NCI-H2227 treated with DMSO at 0.1 percent for 48 hours (cell line): ENCODE data around the gene RAP2C.
"Not testable (repeated sequence)": the region's sequence is repeated elsewhere in the genome, so short reads cannot be mapped to it uniquely, and the experiment has no call there.

ENCODE experiments used
- DNase-seq: peaks from one replicate; lab custom pipeline; 2025; lab: John Stamatoyannopoulos, UW

Gene RAP2C

DNA sequence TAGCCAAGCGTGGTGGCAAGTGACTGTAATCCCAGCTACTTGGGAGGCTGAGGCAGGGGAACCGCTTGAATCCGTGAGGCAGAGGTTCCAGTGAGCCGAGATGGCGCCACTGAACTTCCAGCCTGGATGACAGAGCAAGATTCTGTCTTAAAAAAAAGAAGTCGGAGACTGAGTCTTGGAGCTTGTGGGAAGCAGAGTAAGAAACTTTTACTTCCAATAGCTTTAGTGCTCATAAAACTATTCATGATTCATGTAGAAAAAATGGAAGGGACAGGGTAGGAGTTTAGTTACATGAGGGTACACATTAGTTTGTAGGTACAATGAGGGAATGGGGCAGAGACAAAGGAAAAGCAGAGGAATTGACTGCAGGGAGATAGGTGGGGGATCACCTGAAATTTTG is 19.3 kb downstream of the RAP2C start:
- DNase-seq = no peak

- DNase-seq = no peak
Observed at GRCh38 chrX:132193872-132194574, 25.2 kb downstream of the RAP2C start.

GRCh38 chrX:132191938-132192337 is 27.3 kb downstream of the RAP2C start:
- DNase-seq = no peak

DNA sequence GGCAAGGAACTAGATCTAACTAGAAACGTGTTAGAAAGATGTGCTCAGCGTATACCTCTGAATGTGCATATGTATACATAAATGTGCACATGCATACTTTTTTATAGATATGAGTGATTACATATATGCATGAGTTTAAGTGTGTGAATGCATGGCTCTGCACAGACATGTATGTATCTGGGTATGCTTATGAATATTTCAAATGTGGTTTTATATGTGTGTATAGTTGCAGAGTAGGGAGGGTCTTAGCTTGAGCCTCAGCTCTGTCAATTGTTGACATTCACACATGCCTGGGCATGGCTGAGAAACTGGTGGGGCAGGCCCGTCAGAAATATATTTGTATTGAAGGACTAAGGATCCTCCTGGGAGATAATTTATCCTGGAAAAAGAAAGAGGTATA is 31.1 kb downstream of the RAP2C start:
- no peak for DNase-seq

GRCh38 chrX:132187451-132187850 is 31.8 kb downstream of the RAP2C start:
- DNase-seq = no peak

- no peak for DNase-seq
Observed at GRCh38 chrX:132184871-132185270, 34.4 kb downstream of the RAP2C start.

GRCh38 chrX:132181364-132181763 is 37.9 kb downstream of the RAP2C start:
- DNase-seq = no peak

GRCh38 chrX:132180929-132181328 is 38.3 kb downstream of the RAP2C start:
- DNase-seq = no peak

DNA sequence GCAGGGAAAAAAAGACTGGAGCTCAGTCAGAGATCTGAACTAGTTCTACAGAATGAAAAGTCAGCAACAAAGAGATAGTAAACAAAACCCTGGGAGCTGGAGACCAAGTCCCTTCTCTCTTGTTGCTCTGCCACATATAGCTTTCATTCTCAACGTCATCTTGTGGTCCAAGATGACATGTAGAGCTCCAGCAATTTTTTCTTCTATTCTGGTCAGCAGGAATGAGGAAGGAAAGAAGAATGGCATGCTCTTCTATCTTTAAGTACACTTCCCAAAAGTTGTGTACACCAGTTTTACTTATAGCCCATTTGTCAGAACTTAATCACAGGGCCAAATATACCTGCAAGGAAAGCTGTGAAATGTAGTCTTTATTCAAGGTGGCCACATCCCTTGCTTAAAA is 45.6 kb downstream of the RAP2C start:
- DNase-seq = no peak

- DNase-seq = no peak
Observed at GRCh38 chrX:132171881-132172280, 47.4 kb downstream of the RAP2C start.

DNA sequence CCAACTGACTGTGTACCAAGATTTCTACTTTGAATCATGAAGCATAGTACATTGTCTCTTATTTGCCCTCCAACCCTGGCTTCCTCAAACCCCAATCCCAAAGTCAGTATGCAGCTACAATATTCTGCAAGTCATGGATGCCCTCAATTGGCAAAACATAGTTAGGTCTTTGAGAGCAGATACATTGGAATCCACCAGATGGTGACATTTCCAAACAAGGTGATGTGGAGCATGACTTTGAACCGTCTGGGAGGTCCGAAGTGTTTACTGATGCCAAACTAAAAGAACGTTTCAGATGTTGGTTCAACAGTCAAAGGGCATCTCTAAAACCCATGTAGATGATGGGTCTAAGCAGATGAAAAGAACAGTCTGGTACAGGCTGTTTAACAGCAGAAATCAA is 47.8 kb downstream of the RAP2C start:
- no peak for DNase-seq

DNA sequence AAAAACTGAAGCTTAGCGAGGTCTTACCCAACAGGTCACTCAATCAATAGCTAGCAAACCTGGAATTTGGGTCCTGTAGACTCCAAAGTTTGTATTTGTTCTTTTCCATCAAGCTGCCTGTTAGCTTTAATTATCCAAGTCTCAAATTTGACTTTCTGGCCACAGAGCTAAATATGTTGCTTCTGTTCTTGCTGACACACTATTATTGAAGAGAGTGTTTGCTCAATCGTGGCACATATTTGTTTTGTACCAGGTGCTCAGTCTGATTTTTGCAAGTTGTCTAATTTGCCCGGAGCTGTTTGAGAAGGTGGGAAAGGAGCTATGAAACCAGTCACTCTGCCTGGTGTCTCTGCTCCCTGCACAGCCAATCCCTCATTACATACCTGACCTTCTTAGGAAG is 49.7 kb downstream of the RAP2C start:
- DNase-seq = no peak

GRCh38 chrX:132165651-132166050 is 53.6 kb downstream of the RAP2C start:
- no peak for DNase-seq

- no peak for DNase-seq
Observed at GRCh38 chrX:132165005-132165404, 54.2 kb downstream of the RAP2C start.

GRCh38 chrX:132163094-132163493 is 56.2 kb downstream of the RAP2C start:
- not testable (repeated sequence) for DNase-seq

DNA sequence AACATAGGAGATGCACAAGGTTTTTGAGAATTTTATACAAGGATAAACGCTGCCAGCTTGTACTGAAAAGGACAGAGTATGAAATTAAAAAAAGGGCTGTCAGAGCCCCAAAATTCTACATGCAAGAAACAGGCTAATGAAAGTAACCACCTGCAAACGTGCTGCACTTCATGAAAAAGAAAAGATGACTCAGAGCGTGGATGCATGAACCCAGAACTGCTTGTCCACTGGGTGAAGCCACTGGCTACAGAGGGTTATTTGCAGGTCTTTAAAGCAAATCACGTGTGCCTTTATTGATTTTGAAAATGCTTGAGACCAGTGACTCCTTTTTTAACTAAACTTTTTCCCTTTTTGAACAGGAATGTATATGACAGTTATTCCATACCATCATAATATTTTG is 66.1 kb downstream of the RAP2C start:
- no peak for DNase-seq
